Measurements from ENCODE around the gene FABP3.

The FABP3 gene

DNA sequence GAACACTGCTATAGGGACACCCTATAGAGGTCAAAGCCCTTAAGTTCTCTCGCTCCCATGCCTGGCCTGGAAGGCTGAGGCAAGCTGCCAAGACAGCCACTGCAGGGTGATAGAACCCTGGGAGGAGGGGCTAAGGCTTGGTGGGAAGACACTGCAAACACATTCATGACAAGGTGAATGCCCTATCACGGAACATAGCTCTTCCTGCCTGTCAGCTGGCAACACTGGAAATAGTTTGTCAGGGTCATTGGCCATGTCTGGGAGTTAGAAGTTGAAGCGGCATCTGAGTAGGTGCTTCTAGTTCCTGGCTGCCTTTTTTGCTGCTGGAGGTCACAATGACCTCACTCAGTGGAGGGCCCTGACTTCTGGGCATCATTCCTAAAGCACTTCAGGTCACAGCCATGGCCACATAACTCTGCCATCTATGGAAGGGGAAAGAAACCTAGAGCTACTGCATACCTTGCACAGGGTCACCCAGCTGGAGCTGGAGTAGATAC is 4.2 kb downstream of the FABP3 start:
- no peak for DNase-seq (ENCODE audit: low spot score)
- in situ Hi-C loops (cut with MboI; ENCODE audit: low sequenced_read_pairs, unreplicated experiment), result no loop called here
- TF ChIP-seq, protein P1, sequence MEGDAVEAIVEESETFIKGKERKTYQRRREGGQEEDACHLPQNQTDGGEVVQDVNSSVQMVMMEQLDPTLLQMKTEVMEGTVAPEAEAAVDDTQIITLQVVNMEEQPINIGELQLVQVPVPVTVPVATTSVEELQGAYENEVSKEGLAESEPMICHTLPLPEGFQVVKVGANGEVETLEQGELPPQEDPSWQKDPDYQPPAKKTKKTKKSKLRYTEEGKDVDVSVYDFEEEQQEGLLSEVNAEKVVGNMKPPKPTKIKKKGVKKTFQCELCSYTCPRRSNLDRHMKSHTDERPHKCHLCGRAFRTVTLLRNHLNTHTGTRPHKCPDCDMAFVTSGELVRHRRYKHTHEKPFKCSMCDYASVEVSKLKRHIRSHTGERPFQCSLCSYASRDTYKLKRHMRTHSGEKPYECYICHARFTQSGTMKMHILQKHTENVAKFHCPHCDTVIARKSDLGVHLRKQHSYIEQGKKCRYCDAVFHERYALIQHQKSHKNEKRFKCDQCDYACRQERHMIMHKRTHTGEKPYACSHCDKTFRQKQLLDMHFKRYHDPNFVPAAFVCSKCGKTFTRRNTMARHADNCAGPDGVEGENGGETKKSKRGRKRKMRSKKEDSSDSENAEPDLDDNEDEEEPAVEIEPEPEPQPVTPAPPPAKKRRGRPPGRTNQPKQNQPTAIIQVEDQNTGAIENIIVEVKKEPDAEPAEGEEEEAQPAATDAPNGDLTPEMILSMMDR (IDR thresholded peaks at IDR 0.05; ENCODE audit: borderline replicate concordance, control extremely low read depth, extremely low read depth, insufficient read depth, missing control alignments), result no peak

DNA sequence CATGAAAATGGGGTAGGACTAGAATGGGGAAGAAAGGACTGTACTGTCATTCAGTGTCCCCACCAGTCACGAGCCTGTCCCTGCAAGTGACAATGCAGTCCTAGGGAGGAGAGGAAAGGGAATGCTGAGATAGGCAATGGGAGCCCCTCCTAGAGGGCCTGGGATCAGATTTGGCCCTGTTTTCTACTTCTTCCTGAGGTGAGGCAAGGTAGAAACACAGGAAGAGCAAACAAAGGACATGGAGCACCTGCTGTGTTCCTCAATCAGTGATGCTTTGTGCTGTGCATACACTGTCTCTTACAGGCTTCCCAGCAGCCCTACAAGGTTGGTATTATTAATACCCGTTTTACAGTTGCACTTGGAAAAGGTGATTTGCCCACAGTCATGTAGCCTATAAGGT is 6.1 kb downstream of the FABP3 start:
- no peak for DNase-seq (ENCODE audit: low spot score)
- TF ChIP-seq, protein P1 (IDR thresholded peaks at IDR 0.05; ENCODE audit: borderline replicate concordance, control extremely low read depth, extremely low read depth, insufficient read depth, missing control alignments), result no peak
- in situ Hi-C loops (cut with MboI; ENCODE audit: low sequenced_read_pairs, unreplicated experiment), result no loop called here

DNA sequence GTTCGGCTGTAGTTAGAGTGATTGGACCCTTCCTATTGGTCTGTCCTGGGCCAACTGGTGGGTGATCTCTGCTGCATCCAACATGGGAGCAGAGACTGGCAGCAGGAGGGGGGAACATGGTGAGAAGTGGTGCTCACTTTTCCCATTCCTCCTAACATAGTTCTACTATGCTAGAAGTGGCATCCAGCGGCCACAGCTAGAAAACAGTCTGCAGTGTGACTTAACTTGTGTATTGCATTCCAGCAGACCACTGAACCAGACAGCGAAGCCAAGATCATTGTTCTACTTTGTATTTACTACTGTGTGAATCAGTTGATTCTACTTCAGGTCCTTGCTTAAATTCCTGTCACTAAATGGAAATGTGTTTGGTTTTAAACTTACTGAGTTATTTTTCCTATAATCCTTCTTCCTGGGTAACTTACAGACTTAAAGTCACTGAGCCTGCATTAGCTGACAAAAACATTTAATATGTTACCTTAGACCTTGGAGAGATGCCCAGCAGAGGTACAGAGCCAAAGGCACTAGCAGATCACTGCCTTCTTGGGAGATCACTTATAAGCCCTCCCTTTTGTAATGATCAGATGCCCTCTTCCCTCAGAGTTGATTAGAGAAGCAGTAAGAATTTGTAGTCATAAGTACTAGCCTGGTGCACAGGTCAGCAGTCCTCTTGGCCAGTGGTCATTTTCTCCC is 8.2 kb downstream of the FABP3 start:
- TF ChIP-seq, protein P1 (IDR thresholded peaks at IDR 0.05; ENCODE audit: borderline replicate concordance, control extremely low read depth, extremely low read depth, insufficient read depth, missing control alignments), result no peak
- no peak for DNase-seq (ENCODE audit: low spot score)
- in situ Hi-C loops (cut with MboI; ENCODE audit: low sequenced_read_pairs, unreplicated experiment), result no loop called here

DNA sequence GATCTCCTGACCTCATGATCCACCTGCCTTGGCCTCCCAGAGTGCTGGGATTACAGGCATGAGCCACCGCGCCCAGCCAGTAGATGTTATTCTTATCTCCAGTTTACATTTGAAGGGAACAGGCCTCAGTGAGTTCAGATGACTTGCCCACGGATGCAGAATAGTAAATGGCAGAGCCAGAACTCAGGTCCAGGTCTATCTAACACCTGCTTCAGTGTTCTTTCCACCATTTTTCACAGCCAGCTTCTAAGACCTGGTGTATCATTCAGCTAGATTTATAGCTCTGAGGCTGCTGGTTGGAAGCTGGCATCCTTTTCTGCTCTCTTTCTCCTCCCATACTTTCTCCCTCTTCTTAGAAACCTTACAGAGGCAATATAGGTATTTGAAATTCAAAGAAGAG is 10.8 kb downstream of the FABP3 start:
- no peak for DNase-seq (ENCODE audit: low spot score)
- in situ Hi-C loops (cut with MboI; ENCODE audit: low sequenced_read_pairs, unreplicated experiment), result no loop called here
- TF ChIP-seq, protein P1 (IDR thresholded peaks at IDR 0.05; ENCODE audit: borderline replicate concordance, control extremely low read depth, extremely low read depth, insufficient read depth, missing control alignments), result no peak

DNA sequence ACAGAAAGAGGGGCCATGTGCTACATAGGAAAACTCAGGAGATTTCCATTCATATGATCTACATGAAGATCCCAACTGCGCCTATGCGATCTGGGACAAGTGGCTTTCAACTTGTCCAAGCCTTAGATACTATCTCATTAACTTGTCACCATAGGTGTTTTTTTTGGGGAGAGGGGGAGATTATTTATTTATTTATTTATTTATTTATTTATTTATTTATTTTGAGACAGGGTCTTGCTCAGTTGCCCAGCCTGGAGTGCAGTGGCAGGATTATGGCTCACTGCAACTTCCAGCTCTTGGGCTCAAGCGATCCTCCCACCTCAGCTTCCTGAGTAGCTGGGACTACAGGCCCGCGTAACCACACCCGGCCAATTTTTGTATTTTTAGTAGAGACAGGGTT is 11.3 kb downstream of the FABP3 start:
- DNase-seq (ENCODE audit: low spot score), result no peak
- TF ChIP-seq, protein P1 (IDR thresholded peaks at IDR 0.05; ENCODE audit: borderline replicate concordance, control extremely low read depth, extremely low read depth, insufficient read depth, missing control alignments), result no peak
- in situ Hi-C loops (cut with MboI; ENCODE audit: low sequenced_read_pairs, unreplicated experiment), result no loop called here

DNA sequence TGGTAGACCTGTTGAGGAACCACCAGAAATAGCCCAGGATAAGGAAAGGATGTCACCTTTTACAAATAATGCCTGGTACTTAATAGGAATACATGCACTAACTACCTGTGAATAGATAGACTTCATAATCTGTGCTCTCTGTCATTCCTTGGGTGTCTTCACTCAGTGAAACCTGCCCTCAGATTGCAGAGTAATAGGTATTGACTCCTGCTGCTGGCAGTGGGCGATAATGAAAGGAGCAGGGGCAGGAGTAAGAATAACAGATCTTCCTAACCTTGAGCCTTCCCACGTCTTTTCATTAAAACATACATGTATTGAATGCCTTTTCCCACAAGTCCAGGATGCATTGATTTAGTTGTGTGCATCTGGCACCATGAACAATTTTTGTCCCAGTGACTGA is 16.4 kb downstream of the FABP3 start:
- TF ChIP-seq, protein P1 (IDR thresholded peaks at IDR 0.05; ENCODE audit: borderline replicate concordance, control extremely low read depth, extremely low read depth, insufficient read depth, missing control alignments), result no peak
- in situ Hi-C loops (cut with MboI; ENCODE audit: low sequenced_read_pairs, unreplicated experiment), result no loop called here
- no peak for DNase-seq (ENCODE audit: low spot score)
